Lung (tissue), 12 donors: ENCODE results near the gene AKR1A1. TPM values are rescaled to one million over a fixed set of nuclear protein-coding genes. Genes with fewer than 3 reads are reported as not detected.
"Not testable (repeated sequence)": the region's sequence is repeated elsewhere in the genome, so short reads cannot be mapped to it uniquely, and the experiment has no call there.

Experiments
- ATAC-seq: fragments of 200-7000 bp; cut with Tn5 transposase; one replicate; pipeline ENCODE4 v1.9.1; 2020; ENCODE audit warnings: moderate number of reproducible peaks; ENCODE audit not compliant: insufficient read depth, low FRiP score
- DNase-seq, 3 donors: peaks; one replicate each; pipeline ENCODE4 v3.0.0-alpha.2; 2013 to 2017
- H3K27ac ChIP-seq, 2 donors: one replicate each; pipeline ENCODE4 v1.5.1; 2013; ENCODE audit warnings: mild to moderate bottlenecking in 2 of 2, moderate library complexity in 2 of 2, control low read depth in 1 of 2, inconsistent platforms in 1 of 2, low read depth in 1 of 2, low read length in 1 of 2
- H3K27me3 ChIP-seq, 3 donors: one replicate each; pipeline ENCODE4 v1.5.1; 2013; ENCODE audit warnings: low read length in 2 of 3; ENCODE audit not compliant: control insufficient read depth in 3 of 3, insufficient read depth in 3 of 3
- H3K36me3 ChIP-seq, 4 donors: one replicate each; pipeline ENCODE4 v1.5.1; 2013; ENCODE audit warnings: low read length in 4 of 4, mild to moderate bottlenecking in 1 of 4, moderate library complexity in 1 of 4; ENCODE audit not compliant: control insufficient read depth in 4 of 4, insufficient read depth in 4 of 4
- H3K4me1 ChIP-seq, 5 donors: one replicate each; pipeline ENCODE4 v1.5.1; 2013; ENCODE audit warnings: low read length in 5 of 5, mild to moderate bottlenecking in 2 of 5, moderate library complexity in 1 of 5; ENCODE audit not compliant: control insufficient read depth in 5 of 5, insufficient read depth in 5 of 5
- H3K4me3 ChIP-seq: one replicate; pipeline ENCODE4 v1.5.1; 2013; ENCODE audit warnings: mild to moderate bottlenecking, control low read depth, moderate library complexity
- H3K9ac ChIP-seq, 2 donors: one replicate each; pipeline ENCODE4 v1.5.1; 2013; ENCODE audit warnings: low read length in 2 of 2, control low read depth in 1 of 2; ENCODE audit not compliant: insufficient read depth in 1 of 2
- H3K9me3 ChIP-seq, 4 donors: one replicate each; pipeline ENCODE4 v1.5.1; 2013; ENCODE audit warnings: low read length in 3 of 4, mild to moderate bottlenecking in 1 of 4, moderate library complexity in 1 of 4; ENCODE audit not compliant: control insufficient read depth in 4 of 4, insufficient read depth in 3 of 4
- CTCF ChIP-seq: IDR thresholded peaks from 2 replicates; pipeline ENCODE4 v1.5.1; 2012; ENCODE audit warnings: mild to moderate bottlenecking; ENCODE audit errors: control extremely low read depth, extremely low read depth
- WGBS, 2 donors: extraction: QIAGEN DNeasy Blood & Tissue Kit; methylation state at CpG; one replicate each; pipeline ENCODE4 v1.1.7; 2013; 5-methylcytosine and 5-hydroxymethylcytosine counted together
- polyA plus RNA-seq, 2 donors: library from polyadenylated mRNA; stranded (reverse); fragments of 200-250 nt; gene quantifications; one replicate each; pipeline ENCODE4 v1.2.1, GENCODE V29; 2013
- total RNA-seq, 2 donors: library from RNA; depleted of rRNA in 1 of 2; stranded (reverse); fragments of >200 nt in 1 of 2; gene quantifications; one replicate each; pipeline ENCODE4 v1.2.1, GENCODE V29; 2014 to 2021
- donor health status: control.
- donor health status: control.
- donor health status: Bipolar disorder and iron deficiency.
- donor health status: healthy.
- donor health status: DM: yes; HTN: yes; CAD: no.

Gene AKR1A1
- total and polyA plus RNA-seq, 4 donors: 92.6 to 214 (median 210) TPM

- no peaks in the 10 kb centered on the region for H3K27me3 ChIP-seq
- no peak overlapping the region for H3K27ac ChIP-seq
- no peak for TF ChIP-seq CTCF
- H3K4me1 ChIP-seq: peaks cover 1 to 14% (median 10%) of the 10 kb centered on the region in 5 donors
- H3K9ac ChIP-seq: peak overlapping the region in 1 of 2 donors; percentile 53
- no peaks in the 10 kb centered on the region for H3K9me3 ChIP-seq
- no peak for ATAC-seq
- DNase-seq: peak; percentile 43 to 82 (median 81)
- H3K36me3 ChIP-seq: peaks cover 20 to 31% (median 28%) of the 10 kb centered on the region in 4 donors
- no peak overlapping the region for H3K4me3 ChIP-seq
- 18 to 43% methylated on average over 1 of the region's 1 CpG for WGBS, 2 donors
Measured at GRCh38 chr1:45518910-45519309, 31.7 kb upstream of the AKR1A1 start.

GRCh38 chr1:45519774-45520173 is 30.9 kb upstream of the AKR1A1 start:
- H3K4me1 ChIP-seq: peaks cover 1 to 14% (median 10%) of the 10 kb centered on the region in 5 donors
- H3K27me3 ChIP-seq, H3K9me3 ChIP-seq, H3K4me3 ChIP-seq, DNase-seq, ATAC-seq, H3K27ac ChIP-seq, H3K9ac ChIP-seq: not testable (repeated sequence)
- 77 to 79% methylated on average over 16 of the region's 16 CpGs for WGBS, 2 donors
- H3K36me3 ChIP-seq: peaks cover 14 to 25% (median 22%) of the 10 kb centered on the region in 4 donors

GRCh38 chr1:45521413-45522323 is 29.0 kb upstream of the AKR1A1 start, which contains the start of gene PRDX1:
TSS of gene PRDX1 (minus strand) at chr1:45521884. CDS start at chr1:45519043, 2,841 bp downstream.
- peak; percentile 97 to 99 (median 98) for DNase-seq
- no peak for TF ChIP-seq CTCF
- Histone ChIP-seq H3K4me3 (peak within 1 kb of the TSS; percentile 86), H3K27me3 (no peaks in the 10 kb centered on the region), H3K9me3 (no peaks in the 10 kb centered on the region), H3K9ac (peak within 1 kb of the TSS; percentile 39 to 85), H3K4me1 (peaks cover 1 to 14% (median 10%) of the 10 kb centered on the region in 5 donors), H3K36me3 (peaks cover 0 to 10% (median 8%) of the 10 kb centered on the region in 4 donors), H3K27ac (peak within 1 kb of the TSS; percentile 96 to 98)
- ATAC-seq: peak; percentile 95
- WGBS, 2 donors: 0 to 1% methylated on average over 69 to 72 of the region's 72 CpGs
